ENCODE data around the gene HRH3.

HRH3 gene

GRCh38 chr20:62215020-62215990 is 4.8 kb downstream of the HRH3 start:
- no peak for DNase-seq

GRCh38 chr20:62214067-62214466 is 6.0 kb downstream of the HRH3 start:
- DNase-seq = no peak

- DNase-seq = no peak
These were observed 7.8 kb downstream of the HRH3 start for GRCh38 chr20:62212299-62212698.

- no peak for DNase-seq
These were observed 8.2 kb downstream of the HRH3 start for GRCh38 chr20:62211769-62212288.

- no peak for DNase-seq
These were observed 8.9 kb downstream of the HRH3 start for GRCh38 chr20:62211216-62211615.

GRCh38 chr20:62210496-62210855 is 9.6 kb downstream of the HRH3 start:
- no peak for DNase-seq

GRCh38 chr20:62209850-62210495 is 10.1 kb downstream of the HRH3 start:
- no peak for DNase-seq

- DNase-seq = no peak
These were observed 11.0 kb downstream of the HRH3 start for GRCh38 chr20:62208795-62209755.

GRCh38 chr20:62208061-62208794 is 11.8 kb downstream of the HRH3 start:
- DNase-seq = no peak

- DNase-seq = no peak
These were observed 13.7 kb downstream of the HRH3 start for GRCh38 chr20:62206388-62206775.

GRCh38 chr20:62205618-62206387 is 14.3 kb downstream of the HRH3 start:
- no peak for DNase-seq

- DNase-seq = peak; percentile 66
These were observed 16.6 kb downstream of the HRH3 start for GRCh38 chr20:62203378-62204030.

GRCh38 chr20:62202676-62203377 is 17.3 kb downstream of the HRH3 start:
- DNase-seq = no peak

- peak; percentile 9 for DNase-seq
These were observed 18.0 kb downstream of the HRH3 start for GRCh38 chr20:62202083-62202395.

GRCh38 chr20:62201173-62202082 is 18.6 kb downstream of the HRH3 start:
- no peak for DNase-seq

GRCh38 chr20:62200491-62201172 is 19.4 kb downstream of the HRH3 start:
- no peak for DNase-seq

GRCh38 chr20:62198931-62199330 is 21.1 kb downstream of the HRH3 start:
- no peak for DNase-seq

- no peak for DNase-seq
These were observed 21.6 kb downstream of the HRH3 start for GRCh38 chr20:62198496-62198895.
